HepG2 (cell line): ENCODE measurements around the gene TEX50. TPM values are rescaled to one million over a fixed set of nuclear protein-coding genes. Genes with fewer than 3 reads are reported as not detected.
"Not testable (repeated sequence)": the region's sequence is repeated elsewhere in the genome, so short reads cannot be mapped to it uniquely, and the experiment has no call there.

Experiments used
- ATAC-seq: fragments of 200-7000 bp; cut with Tn5 transposase; 3 replicates; pipeline ENCODE4 v1.9.1; 2020; ENCODE audit warnings: mild to moderate bottlenecking, moderate library complexity
- BruUV-seq: library from RNA; stranded (reverse); fragments of 400-500 nt; replicated peaks from 2 replicates; lab custom pipeline; 2021; lab: Mats Ljungman, UMichigan
- CTCF ChIA-PET: fragments of 300-600 bp; formaldehyde crosslinking; extraction: SDS; loops from one replicate; lab custom pipeline; 2021; ENCODE audit warnings: low total read pairs, inconsistent platforms, low intra/inter-chr PET ratio; lab: Yijun Ruan, JAX
- POLR2A ChIA-PET: fragments of 350-600 bp; sonication (Branson Sonifier 250); formaldehyde crosslinking; loops from one replicate; lab custom pipeline; 2020; ENCODE audit warnings: antibody characterized with exemption, inconsistent platforms; lab: Yijun Ruan, JAX
- DNase-seq: peaks from one replicate; pipeline ENCODE4 v3.0.0-alpha.2; 2015; ENCODE audit warnings: low spot score
- FAIRE-seq: peaks from 3 replicates; lab custom pipeline; 2011; peaks lifted over from hg19 to GRCh38; lab: Jason Lieb, UNC
- H2AFZ ChIP-seq: one replicate; pipeline ENCODE4 v1.6.1; 2011; ENCODE audit warnings: low read length, inconsistent platforms
- H3K27ac ChIP-seq: fragments of 300-600 bp; 3 replicates; pipeline ENCODE4 v1.8.0; 2011; ENCODE audit warnings: mixed run types, mild to moderate bottlenecking, mixed read lengths, low read length, inconsistent platforms; ENCODE audit not compliant: insufficient read depth; ENCODE audit errors: extremely low read length
- H3K27me3 ChIP-seq, 2 experiments: fragments of 200-600 bp in 1 of 2; 2 replicates in 1 of 2; 3 replicates in 1 of 2; pipeline versions ENCODE4 v1.6.0 to v1.8.0; 2011; ENCODE audit warnings: low read length in 2 of 2, mild to moderate bottlenecking in 2 of 2, moderate library complexity in 2 of 2, inconsistent platforms in 1 of 2; ENCODE audit not compliant: insufficient read depth in 2 of 2, control insufficient read depth in 1 of 2
- H3K36me3 ChIP-seq, 2 experiments: fragments of 200-600 bp in 1 of 2; replicated peaks in 1 of 2; 2 replicates in 1 of 2; 3 replicates in 1 of 2; pipeline versions ENCODE4 v1.5.1 to v1.8.0; 2011; ENCODE audit warnings: low read length in 2 of 2, inconsistent platforms in 1 of 2; ENCODE audit not compliant: insufficient read depth in 2 of 2, control insufficient read depth in 1 of 2
- H3K4me1 ChIP-seq: 2 replicates; pipeline ENCODE4 v1.5.1; 2012; ENCODE audit warnings: low read length, inconsistent platforms; ENCODE audit not compliant: insufficient read depth
- H3K4me2 ChIP-seq: 2 replicates; pipeline ENCODE4 v1.6.0; 2011; ENCODE audit warnings: low read depth, low read length, inconsistent platforms
- H3K4me3 ChIP-seq, 3 experiments: fragments of 200-600 bp in 1 of 3; sonication (generic), shearing (Covaris generic) in 1 of 3; replicated peaks in 1 of 3; 2 replicates each; pipeline ENCODE4 v1.5.1; 2011 to 2016; ENCODE audit warnings: low read length in 3 of 3, inconsistent platforms in 2 of 3, low read depth in 2 of 3, mild to moderate bottlenecking in 2 of 3, control low read depth in 1 of 3, mixed read lengths in 1 of 3; ENCODE audit not compliant: insufficient read depth in 1 of 3
- H3K79me2 ChIP-seq: one replicate; pipeline ENCODE4 v1.6.1; 2011; ENCODE audit warnings: low read length, inconsistent platforms; ENCODE audit not compliant: insufficient read depth
- H3K9ac ChIP-seq: 2 replicates; pipeline ENCODE4 v1.6.0; 2011; ENCODE audit warnings: mild to moderate bottlenecking, low read depth, low read length, inconsistent platforms; ENCODE audit not compliant: insufficient read depth
- H3K9me3 ChIP-seq: 2 replicates; pipeline ENCODE4 v1.5.1; 2012; ENCODE audit warnings: mild to moderate bottlenecking, low read length
- H4K20me1 ChIP-seq: 2 replicates; pipeline ENCODE4 v1.6.0; 2011; ENCODE audit warnings: inconsistent platforms, mild to moderate bottlenecking, low read length, moderate library complexity; ENCODE audit not compliant: insufficient read depth
- CREBL2 ChIP-seq: sonication (generic); formaldehyde crosslinking; IDR thresholded peaks from 2 replicates; pipeline ENCODE4 v1.8.1; 2023; ENCODE audit warnings: missing genetic modification reagents, mild to moderate bottlenecking, borderline replicate concordance
- EZH2 ChIP-seq: conservative IDR thresholded peaks from 2 replicates; pipeline ENCODE4 v1.6.1; 2012; ENCODE audit warnings: mild to moderate bottlenecking, low read depth, low read length, moderate library complexity
- HOMEZ ChIP-seq: IDR thresholded peaks from 2 replicates; pipeline ENCODE4 v1.6.1; 2016; ENCODE audit warnings: low read depth
- HOXA7 ChIP-seq: sonication (generic); formaldehyde crosslinking; IDR thresholded peaks from 2 replicates; pipeline ENCODE4 v1.8.1; 2022; ENCODE audit warnings: mild to moderate bottlenecking, missing genetic modification reagents, moderate library complexity
- SP140L ChIP-seq: sonication (generic); formaldehyde crosslinking; IDR thresholded peaks from 2 replicates; pipeline ENCODE4 v1.4.0; 2020; ENCODE audit warnings: missing genetic modification reagents, borderline replicate concordance
- WGBS: methylation state at CpG from one replicate; pipeline ENCODE4 v1.1.6; 2017; ENCODE audit warnings: low lambda C conversion rate; 5-methylcytosine and 5-hydroxymethylcytosine counted together
- in situ Hi-C: cut with HindIII; loops from 2 replicates; pipeline ENCODE4 v1.10.0; 2017; ENCODE audit warnings: low pct_unique_long_range_greater_than_20kb; ENCODE audit not compliant: extremely low pct_ligation_motif_present
- intact Hi-C: fragments of 100-400 bp; cut with micrococcal nuclease; formaldehyde crosslinking; loops from one replicate; pipeline ENCODE4 v1.10.0; 2022; ENCODE audit not compliant: unreplicated experiment
- polyA plus RNA-seq, 8 experiments: library from polyadenylated mRNA; depleted of rRNA in 3 of 8; stranded (reverse) in 7 of 8; unstranded in 1 of 8; fragments of >200 nt; fragmentation: Illumina TruSeq in 4 of 8; extraction: Trizol in 4 of 8; gene quantifications; 2 replicates each; pipeline versions ENCODE4 v1.2.1 to v1.2.3, GENCODE V29; 2011 to 2016; ENCODE audit warnings: low read depth in 4 of 8, missing spikeins in 1 of 8, mixed read lengths in 1 of 8; ENCODE audit not compliant: insufficient read depth in 1 of 8
- total RNA-seq, 5 experiments: library from RNA; depleted of rRNA; stranded (reverse); fragments of >200 nt; fragmentation: Illumina TruSeq; extraction: Trizol; gene quantifications; 2 replicates each; pipeline ENCODE4 v1.2.3, GENCODE V29; 2016; ENCODE audit warnings: low read depth in 1 of 5

Gene TEX50
- total and polyA plus RNA-seq, 2 of the 13 experiments (the other 11 are each of a cell fraction or from before 2014, with no cell fraction given), result not detected

GRCh38 chr1:173608503-173609216 is 26.5 kb upstream of the TEX50 start (continued):
- TF ChIP-seq SP140L (CRISPR knock-in tag), result no peak
- no peak for TF ChIP-seq EZH2
- no peak for TF ChIP-seq HOMEZ
- TF ChIP-seq CREBL2, result no peak
- no peak for TF ChIP-seq HOXA7 (CRISPR knock-in tag)

GRCh38 chr1:173613086-173613485 is 22.1 kb upstream of the TEX50 start:
- H3K9ac ChIP-seq, H2AFZ ChIP-seq, FAIRE-seq, H3K9me3 ChIP-seq, POLR2A ChIA-PET, ATAC-seq, intact Hi-C loops, in situ Hi-C loops, BruUV-seq, DNase-seq, H3K4me1 ChIP-seq, H4K20me1 ChIP-seq, H3K4me3 ChIP-seq, H3K27me3 ChIP-seq, H3K79me2 ChIP-seq, H3K4me2 ChIP-seq, CTCF ChIA-PET, H3K36me3 ChIP-seq, H3K27ac ChIP-seq: not testable (repeated sequence)
- 88% methylated on average over 18 of the region's 32 CpGs for WGBS
